Measurements from ENCODE around the gene CCDC89.

DNA sequence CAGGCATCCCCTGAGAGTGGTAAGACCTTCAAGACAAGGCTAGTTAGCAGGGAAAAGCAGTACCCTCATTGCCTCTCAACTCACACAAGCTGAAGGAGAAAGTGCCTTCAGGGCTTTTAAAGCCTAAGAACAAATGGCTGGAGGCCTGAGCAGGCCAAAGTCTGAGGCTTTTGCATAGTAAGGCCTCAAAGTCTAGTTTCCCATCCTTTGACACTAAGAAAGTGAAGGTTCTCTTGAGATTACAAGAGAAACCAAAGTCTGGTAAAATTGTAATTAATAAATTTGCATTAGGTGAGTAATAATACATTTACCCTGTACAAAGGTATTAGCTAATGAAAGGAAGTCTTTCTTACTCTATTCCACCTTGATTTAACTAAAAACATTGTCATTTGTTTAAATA, 47.0 kb upstream of the CCDC89 start:
- TF ChIP-seq, protein P1, sequence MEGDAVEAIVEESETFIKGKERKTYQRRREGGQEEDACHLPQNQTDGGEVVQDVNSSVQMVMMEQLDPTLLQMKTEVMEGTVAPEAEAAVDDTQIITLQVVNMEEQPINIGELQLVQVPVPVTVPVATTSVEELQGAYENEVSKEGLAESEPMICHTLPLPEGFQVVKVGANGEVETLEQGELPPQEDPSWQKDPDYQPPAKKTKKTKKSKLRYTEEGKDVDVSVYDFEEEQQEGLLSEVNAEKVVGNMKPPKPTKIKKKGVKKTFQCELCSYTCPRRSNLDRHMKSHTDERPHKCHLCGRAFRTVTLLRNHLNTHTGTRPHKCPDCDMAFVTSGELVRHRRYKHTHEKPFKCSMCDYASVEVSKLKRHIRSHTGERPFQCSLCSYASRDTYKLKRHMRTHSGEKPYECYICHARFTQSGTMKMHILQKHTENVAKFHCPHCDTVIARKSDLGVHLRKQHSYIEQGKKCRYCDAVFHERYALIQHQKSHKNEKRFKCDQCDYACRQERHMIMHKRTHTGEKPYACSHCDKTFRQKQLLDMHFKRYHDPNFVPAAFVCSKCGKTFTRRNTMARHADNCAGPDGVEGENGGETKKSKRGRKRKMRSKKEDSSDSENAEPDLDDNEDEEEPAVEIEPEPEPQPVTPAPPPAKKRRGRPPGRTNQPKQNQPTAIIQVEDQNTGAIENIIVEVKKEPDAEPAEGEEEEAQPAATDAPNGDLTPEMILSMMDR (conservative IDR thresholded peaks at IDR 0.05; ENCODE audit: low read depth in 2 of 2), result no peak
- no peak for TF ChIP-seq CREB1 (CRISPR knock-in tag; IDR thresholded peaks at IDR 0.05; ENCODE audit: low read depth)
- no peak for TF ChIP-seq EZH2phosphoT487 (IDR thresholded peaks at IDR 0.05; ENCODE audit: unreplicated experiment)
- TF ChIP-seq POLR2AphosphoS5 (IDR thresholded peaks at IDR 0.05; ENCODE audit: low read depth), result no peak
- TF ChIP-seq, protein P2, sequence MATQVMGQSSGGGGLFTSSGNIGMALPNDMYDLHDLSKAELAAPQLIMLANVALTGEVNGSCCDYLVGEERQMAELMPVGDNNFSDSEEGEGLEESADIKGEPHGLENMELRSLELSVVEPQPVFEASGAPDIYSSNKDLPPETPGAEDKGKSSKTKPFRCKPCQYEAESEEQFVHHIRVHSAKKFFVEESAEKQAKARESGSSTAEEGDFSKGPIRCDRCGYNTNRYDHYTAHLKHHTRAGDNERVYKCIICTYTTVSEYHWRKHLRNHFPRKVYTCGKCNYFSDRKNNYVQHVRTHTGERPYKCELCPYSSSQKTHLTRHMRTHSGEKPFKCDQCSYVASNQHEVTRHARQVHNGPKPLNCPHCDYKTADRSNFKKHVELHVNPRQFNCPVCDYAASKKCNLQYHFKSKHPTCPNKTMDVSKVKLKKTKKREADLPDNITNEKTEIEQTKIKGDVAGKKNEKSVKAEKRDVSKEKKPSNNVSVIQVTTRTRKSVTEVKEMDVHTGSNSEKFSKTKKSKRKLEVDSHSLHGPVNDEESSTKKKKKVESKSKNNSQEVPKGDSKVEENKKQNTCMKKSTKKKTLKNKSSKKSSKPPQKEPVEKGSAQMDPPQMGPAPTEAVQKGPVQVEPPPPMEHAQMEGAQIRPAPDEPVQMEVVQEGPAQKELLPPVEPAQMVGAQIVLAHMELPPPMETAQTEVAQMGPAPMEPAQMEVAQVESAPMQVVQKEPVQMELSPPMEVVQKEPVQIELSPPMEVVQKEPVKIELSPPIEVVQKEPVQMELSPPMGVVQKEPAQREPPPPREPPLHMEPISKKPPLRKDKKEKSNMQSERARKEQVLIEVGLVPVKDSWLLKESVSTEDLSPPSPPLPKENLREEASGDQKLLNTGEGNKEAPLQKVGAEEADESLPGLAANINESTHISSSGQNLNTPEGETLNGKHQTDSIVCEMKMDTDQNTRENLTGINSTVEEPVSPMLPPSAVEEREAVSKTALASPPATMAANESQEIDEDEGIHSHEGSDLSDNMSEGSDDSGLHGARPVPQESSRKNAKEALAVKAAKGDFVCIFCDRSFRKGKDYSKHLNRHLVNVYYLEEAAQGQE (IDR thresholded peaks at IDR 0.05; ENCODE audit: unreplicated experiment), result no peak

Measured in GM23338 (cell line).